ELR (cell line): ENCODE results near the gene PRRX1.
A peak's percentile ranks its signal among the peaks of the same experiment; 100 is the strongest.

ENCODE experiments used
- DNase-seq: peaks from one replicate; pipeline ENCODE4 v3.0.0-alpha.2; 2015; ENCODE audit warnings: low read depth

PRRX1 gene

DNA sequence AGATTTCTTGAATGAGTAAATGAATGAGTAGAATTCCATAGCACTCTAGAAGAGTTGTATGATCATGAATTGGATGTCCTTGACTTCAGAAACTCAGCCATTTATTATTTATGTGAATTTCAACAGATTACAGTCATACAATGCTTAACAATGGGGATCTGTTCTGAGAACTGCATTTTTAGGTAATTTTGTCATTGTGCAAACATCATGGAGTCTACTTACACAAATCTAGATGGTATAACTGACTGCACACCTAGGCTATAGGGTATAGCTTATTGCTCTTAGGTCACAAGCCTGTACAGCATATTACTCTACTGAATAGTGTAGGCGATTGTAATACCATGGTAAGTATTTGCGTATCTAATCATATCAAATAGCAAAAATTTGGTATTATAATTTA is 59.6 kb downstream of the PRRX1 start:
- DNase-seq: no peak

DNA sequence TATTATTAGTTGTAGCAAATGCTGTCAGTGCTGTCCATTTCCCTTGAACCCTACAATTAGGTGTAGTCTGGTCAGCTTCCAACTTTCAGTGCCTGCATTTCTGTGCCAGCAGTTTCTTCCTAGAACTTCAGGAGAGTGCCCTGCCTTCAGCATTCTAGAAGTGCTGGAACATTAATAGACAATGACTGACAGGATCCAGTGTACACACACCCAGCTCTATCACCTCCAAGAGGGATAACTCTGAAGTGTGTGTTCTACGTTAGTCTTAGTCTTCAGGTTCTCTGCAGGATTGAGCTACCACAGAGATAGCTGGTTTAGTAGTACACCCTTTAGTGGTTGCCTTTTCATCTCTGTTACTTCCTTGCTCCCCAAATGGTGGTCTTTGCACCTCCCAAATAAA is 61.4 kb downstream of the PRRX1 start:
- DNase-seq: no peak

DNA sequence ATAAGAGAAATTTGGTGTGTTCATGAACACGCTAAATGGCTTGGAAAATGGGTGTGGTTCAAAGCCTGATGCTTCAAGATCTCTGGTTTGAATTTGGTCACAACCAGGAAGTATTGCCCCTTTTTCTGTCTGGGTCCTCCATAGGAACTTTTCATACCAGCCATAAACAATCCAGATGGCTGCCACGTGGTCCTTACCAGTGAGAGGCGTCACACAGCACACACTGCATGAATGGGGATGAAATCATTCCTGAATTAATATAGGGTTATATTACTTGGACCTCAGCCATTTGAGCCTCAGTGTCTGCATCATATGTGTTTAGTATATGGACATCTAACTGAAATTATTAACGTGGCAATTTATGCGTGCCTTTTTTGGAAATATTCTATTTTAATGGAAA is 64.0 kb downstream of the PRRX1 start:
- no peak for DNase-seq

DNA sequence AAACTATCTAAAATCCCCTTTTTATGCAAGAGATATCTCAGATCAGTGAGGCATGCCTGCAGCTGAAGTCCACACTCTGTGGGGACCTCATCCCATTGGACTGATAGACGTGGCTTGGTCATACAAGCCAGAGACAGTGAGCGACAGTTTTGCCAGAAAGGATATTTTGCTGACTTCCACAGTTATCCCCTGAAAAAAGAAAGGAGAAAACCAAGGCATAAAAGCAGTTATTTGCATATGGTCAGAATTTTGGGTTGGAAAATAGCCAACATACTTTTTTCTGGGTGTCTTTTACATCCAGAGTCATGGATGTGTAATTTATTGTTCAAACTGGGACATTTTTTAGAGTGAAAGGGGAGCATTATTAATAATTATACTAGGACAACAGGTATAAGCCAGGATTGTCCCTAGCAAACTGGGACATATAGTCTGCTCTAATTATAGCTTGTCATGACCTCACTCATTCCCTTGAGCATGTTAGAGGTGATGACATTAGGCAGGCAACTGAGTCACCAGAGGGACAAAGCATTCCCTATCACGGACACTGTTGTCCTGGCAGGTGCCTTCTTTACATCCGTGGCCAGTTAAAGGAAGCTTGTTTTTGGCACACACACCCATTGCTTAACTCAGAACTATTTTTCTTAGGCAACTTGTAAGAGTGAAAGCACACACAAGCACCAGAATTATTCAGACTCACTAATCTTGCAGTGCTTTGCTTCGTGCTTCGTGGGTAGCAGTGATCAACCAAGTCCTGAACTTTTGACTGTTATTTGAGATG is 65.5 kb downstream of the PRRX1 start:
- no peak for DNase-seq

DNA sequence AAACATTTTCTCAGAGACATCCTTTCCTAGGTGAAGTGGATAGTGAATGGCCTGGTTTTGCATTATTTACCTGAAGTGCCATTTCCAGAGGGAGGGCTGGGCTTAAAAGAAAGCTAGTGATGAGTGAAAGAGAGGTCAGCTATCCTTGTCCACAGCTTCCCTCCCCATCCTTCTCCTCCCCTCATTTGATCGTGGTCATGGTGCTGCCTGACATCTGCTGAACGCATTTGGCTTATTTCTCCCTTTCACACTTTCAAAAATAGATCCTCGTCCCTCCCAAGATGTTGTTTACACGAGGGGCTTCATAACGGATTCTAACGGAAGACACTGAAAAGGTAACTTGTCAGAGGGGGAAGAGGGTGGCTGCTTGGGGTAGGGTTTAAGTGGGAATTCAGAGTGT is 66.1 kb downstream of the PRRX1 start:
- no peak for DNase-seq

DNA sequence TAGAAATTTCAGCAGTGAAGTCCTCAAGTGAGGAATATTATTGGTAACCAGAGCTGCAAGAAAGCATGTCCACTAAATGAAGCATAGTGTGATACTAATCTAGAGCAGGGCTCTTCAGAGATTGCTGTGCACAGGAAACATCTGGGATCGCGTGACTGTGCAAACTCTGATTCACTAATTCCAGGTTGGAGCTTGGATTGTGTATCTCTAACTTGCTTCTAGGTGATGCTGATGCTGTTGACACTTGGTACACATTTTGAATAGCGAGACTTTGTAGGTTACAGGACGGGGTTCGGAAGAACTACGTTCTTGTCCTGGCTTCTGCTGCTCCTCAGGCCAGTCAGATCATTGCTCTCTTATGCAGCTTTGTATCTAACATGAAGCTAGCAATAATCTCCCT is 66.5 kb downstream of the PRRX1 start:
- DNase-seq: peak; percentile 24

DNA sequence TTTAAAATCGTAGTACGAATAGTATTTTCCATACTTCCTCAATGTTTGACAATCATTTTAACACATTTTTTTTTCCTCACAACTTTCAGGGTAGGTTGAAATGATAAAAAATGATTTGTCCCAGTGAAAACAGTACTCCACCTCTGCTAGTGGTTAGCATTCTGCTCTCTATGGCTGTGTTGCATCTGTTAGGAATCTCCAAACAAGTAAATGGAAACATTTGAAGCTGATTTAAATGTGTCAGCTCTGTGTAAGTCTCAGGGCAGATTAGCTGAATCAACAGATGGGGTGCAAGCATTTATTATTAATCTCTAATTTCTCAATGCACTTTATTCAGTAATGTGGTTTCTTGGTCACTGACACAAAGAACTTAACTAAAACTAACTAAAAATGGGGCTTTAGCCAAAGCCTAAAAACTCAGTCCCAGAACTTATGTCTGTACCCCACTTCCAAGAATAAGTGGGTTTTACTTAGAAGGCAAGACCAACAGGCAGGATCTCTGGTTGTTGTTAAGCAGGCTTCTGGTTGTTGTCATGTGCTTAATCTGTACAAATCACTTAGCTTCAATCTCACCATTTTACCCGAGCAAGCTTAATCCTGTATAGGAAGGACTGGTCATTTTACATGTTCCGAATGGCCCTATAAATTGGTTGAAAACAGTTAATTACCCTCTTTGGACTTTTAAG is 67.8 kb downstream of the PRRX1 start:
- DNase-seq: no peak

DNA sequence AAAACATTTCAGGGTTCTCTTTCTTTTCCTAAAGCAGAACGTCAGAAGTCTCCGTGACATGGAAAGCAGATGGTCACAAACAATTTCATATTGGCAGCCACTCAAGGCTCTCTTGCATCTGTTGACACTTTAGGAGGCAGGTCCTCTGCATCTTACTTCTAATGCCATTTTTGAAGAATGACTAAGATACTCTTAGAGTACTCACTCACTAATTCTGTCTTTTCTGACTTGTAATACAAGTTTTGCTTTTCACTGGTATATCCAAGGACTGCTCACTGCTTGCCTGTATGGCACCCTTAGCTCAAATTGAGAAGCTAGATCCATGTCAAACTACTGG is 68.3 kb downstream of the PRRX1 start:
- DNase-seq: no peak

DNA sequence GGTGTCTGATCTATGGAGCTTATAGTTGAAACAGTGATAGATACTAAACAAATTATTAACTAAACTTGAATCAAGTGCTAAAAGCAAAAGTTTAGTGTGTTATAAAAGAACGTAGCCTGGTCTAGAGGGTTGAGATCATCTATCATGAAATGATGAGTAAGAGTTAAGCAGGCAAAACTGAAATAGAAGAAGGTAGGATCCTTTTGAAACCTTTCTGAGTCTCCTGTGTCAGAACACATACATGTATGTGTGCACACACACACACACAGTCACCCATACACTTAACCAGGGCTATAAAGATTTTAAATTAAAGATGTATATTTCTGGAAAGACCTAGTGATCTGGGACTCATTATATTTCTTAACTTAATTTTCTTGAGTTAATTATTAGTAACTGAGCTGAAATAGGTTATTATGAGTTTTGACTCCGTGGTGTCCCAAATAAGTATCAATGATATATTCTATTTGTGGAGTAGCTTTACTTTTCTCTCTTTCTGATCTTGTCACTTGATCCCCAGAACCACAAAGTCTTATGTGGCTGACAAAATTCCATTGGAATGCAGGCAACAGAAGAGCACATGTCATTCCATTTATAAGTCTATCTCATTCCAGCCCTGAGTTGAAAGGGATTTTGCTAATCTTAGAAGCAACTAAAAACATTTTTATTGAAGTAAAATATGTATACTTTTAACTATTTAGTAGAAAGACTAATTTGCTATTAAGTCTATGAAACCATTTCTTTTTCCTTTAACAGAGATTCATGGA is 70.7 kb downstream of the PRRX1 start:
- peak; percentile 18 for DNase-seq

DNA sequence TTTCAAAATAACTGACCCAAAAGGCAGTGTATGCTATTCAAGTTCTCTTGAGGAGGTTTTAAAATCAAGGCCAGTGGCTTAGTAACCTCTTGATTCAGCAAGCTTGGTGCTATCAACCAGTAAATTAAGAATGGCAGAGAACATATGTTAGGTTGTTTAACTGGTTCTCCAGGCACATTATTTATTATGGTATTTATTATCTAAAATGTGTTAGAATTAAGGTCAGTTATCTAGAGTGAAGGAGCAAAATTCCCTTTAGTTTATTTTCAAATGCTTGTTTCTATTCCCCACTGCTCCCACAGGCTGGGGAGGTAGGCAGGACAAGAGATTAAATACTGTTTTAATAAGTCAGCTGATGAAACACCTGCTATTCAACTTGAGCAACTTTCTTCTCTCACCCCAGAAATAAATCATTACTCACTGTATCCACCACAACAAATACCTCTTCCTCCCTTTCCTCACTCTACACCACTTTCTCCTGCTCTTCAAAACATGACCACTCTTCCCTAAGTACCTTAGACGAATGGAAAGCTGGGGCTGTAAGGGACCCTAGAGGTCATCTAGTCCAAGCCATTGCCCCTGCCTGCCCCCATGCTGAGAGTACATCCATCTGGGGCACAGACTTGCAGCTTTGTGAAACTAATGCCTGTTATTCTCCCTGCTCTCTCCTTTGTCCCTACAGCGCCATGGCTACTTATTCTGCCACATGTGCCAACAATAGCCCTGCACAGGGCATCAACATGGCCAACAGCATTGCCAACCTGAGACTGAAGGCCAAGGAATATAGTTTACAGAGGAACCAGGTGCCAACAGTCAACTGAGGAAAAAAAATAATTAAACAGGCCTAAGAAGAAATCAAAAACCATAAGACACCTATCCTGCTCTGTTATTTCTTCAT is 71.7 kb downstream of the PRRX1 start:
- no peak for DNase-seq

DNA sequence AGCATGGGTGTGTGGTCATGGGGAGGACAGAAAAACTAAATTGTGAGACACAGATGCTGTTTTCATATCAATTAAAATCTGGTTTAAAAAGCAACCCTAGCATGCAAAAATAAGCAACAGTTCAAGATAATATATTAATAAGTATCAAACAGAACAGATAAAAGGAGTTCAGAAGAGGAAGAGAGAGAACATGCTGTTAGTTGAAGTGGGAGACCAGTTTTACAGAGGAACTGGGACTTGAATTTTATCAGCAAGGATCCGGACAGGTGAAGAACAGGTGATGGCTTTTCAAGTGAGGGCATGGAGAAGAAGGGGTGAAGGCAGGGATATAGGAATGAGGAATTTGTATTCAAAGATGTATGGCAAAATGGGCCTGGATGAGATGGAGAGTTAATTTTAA is 75.9 kb downstream of the PRRX1 start:
- DNase-seq: no peak

DNA sequence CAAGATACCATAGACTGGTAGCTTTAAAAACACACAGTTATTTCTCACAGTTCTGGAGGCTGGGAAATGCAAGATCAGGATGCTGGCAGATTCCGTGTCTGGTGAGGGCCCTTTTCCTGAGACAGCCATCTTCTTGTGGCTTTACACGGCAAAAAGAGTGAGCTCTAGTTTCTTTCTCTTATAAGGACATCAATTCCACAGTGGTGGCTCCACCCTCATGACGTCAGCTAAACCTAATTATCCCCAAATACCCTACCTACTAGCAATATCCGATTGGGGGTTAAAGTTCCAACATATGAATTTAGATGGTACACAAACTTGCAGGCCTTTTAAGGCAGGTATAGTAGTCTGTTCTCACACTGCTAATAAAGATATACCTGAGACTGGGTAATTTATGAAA is 77.7 kb downstream of the PRRX1 start:
- DNase-seq: no peak

DNA sequence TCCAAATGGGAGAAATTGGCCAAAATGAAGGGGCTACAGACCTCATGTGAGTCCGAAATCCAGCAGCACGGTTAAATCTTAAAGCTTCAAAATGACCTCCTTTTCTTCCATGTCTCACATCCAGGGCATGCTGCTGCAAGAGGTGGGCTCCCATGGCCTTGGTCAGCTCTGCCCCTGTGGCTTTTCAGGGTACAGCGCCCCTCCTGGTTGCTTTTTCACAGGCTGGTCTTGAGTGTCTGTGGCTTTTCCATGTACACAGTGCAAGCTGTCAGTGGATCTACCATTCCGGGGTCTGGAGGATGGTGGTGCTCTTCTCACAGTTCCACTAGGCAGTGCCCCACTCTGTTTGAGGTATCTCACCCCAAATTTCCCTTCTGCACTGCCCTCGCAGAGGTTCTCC is 78.7 kb downstream of the PRRX1 start:
- no peak for DNase-seq

DNA sequence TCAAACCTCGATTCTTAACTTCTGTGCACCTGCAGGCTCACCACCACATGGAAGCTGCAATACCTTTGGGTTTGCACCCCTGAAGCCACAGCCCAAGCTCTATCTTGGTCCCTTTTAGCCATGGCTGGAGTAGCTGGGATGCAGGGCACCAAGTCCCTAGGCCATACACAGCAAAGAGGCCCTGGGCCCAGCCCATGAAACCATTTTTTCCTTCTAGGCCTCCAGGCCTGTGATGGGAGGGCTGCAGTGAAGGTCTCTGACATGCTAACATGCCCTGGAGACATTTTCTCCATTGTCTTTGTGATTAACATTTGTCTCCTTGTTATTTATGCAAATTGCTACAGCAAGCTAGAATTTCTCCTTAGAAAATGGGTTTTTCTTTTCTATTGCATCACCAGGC is 79.2 kb downstream of the PRRX1 start:
- DNase-seq: no peak

DNA sequence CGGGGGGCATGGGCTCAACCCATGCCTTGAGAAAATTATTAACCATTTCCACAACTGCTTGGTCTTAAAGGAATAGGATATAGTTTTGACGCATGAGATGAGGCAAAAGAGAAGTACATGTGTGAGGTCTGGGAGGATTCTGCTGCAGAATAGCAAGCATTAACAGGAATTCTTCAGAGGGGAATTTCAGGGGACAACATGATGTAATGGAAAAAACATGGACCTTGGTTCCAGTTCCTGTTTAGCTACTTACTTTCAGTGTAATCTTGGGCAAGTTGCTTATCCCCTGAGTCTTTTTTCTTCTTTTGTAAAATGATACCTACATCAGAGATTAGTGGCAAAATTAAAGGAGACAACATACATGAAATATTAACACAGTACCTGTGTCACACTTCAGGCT is 85.6 kb downstream of the PRRX1 start:
- no peak for DNase-seq

DNA sequence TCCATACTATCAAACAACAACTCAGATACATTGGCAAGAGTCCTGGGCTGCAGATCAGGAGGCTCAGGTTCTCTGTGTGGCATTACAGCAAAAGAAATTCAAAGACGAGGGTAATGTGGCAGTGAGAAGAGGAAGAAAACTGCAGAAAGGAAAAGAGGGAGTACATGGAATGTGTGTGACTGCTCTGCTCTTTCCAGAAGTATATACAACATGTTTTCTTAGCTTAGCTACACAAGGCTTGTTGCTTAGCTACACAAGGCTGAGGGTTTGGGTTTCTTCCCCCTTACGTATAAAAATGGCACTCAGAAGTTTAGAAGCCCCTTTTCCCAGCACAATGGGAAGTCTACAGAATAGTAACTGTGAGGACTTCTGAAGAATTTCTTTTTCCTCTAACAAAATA is 86.0 kb downstream of the PRRX1 start:
- no peak for DNase-seq

DNA sequence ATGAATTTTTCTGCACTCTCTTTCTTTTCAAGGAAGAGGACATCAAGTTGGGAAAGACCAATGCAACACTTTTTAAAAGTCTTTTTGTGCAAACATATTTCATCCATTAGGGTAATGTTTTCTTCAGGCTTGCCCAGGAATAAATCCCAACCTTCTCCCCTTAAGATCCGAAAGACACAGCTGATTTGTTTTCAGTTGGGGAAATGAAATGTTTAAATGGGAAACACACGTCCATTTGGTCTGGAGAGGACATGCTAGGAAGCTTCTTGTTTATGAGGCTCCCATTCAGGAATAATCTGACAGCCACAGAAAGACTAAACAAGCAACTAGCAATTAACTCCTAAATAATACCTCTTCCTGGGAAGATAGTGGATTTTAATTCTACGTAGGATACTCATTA is 91.9 kb downstream of the PRRX1 start:
- DNase-seq: no peak

DNA sequence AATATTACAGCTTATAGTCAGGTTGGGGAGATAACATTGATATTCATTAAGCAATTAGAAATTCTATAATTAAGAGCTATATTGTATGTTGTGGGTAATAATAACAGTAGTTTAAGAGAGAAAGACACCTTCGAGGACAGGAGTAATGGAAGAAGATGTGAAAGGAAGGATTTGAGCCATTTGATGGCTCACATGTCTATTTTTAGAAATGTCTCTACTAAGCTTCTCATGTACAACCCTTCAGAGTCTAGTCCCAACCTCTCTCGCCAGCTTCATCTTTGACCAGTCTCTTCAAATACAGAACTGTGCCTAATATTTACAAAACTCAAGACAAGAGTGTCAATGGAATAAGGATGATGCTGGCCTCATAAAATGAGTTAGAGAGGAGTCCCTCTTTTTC is 95.1 kb downstream of the PRRX1 start:
- DNase-seq: no peak

DNA sequence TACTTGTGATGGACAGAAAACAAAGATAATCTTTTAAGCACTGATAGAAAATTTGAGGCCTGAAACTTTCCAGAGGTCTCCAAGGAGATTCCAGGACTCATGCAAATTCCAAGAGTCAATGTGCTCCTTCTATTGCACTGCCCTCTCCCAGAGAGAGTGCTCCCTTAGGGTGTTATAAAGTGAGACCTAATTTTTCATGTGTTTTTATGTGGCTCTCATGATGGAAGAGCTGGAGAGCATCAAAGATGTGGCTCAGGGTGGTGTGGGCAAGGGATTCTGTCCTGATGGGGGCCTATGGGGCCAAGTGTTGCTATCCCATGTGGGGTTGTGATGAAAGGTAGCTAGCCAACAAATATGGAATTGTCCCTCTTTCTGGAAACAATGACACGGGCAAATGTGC is 101.3 kb downstream of the PRRX1 start:
- no peak for DNase-seq

DNA sequence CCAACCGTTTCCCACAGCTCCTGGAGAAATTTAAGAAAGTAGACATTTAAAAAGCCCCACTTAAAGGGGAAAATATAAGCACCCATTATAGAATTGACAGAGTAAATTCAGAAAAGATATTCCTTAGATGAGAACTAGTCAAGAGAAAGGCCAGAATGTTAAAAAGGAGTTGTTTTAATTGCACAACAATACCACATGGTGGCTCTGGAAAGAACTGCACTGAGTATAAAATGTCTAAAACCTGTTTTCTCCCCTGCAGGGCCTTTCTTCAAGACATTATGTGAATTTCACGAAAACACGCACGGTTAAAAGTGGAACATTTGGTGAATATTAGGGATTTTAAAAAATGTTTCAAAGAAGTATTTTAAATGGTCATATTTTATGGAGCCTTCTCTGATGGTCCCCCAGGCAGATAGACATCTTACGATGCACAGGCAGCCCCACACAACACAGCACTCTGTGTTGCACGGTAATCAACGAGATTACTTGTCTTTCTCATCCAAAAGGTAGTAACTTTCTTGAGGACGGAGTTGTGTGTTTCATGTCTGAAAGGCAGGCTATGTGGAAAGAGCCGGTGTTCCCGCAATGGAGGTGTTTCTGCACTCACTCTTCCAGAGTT is 101.9 kb downstream of the PRRX1 start:
- DNase-seq: peak; percentile 53

DNA sequence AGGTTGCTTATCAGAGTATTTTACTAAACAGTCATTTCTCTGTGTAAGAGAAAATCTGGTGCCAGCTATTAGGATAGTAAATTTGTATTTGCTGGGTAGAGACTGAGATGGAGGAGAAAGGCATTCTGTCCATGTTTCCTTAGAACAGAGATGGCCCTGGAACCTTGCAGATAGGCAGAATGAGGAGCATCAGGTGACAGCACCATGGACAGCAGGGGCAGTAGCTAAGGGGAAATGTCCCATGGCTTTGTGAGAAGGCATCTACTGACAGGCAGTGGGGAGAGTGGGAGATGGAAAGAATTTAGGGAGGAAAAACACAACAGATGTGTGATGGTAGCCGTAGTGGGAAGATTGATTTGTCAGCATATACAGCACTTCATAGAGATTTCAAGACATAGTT is 105.0 kb downstream of the PRRX1 start:
- peak; percentile 9 for DNase-seq

DNA sequence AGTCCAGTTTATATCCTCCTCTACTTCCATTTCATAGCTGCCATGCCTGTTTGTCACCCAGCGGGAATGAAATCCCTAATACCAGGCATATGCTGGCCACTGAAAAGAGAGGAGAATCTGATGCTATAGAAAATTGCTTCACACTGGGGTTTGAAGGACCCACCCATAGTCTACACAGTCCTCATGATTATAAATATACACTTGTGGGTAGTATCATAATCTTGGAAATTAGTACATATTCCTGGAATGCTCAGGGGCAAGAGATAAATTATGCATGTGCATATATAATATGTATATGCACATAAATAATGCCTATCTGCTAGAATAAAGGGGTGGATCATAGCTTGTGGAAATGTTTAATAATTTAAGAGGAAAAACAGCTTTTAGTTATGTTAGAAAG is 105.8 kb downstream of the PRRX1 start:
- DNase-seq: no peak
